ENCODE measurements around the gene ZNF789. TPM values are rescaled to one million over a fixed set of nuclear protein-coding genes. Genes with fewer than 3 reads are reported as not detected.

ZNF789 gene
- total and polyA plus RNA-seq, 2 of the 13 experiments (the other 11 are each of a cell fraction or from before 2014, with no cell fraction given), result 19.8 to 25.1 TPM

DNA sequence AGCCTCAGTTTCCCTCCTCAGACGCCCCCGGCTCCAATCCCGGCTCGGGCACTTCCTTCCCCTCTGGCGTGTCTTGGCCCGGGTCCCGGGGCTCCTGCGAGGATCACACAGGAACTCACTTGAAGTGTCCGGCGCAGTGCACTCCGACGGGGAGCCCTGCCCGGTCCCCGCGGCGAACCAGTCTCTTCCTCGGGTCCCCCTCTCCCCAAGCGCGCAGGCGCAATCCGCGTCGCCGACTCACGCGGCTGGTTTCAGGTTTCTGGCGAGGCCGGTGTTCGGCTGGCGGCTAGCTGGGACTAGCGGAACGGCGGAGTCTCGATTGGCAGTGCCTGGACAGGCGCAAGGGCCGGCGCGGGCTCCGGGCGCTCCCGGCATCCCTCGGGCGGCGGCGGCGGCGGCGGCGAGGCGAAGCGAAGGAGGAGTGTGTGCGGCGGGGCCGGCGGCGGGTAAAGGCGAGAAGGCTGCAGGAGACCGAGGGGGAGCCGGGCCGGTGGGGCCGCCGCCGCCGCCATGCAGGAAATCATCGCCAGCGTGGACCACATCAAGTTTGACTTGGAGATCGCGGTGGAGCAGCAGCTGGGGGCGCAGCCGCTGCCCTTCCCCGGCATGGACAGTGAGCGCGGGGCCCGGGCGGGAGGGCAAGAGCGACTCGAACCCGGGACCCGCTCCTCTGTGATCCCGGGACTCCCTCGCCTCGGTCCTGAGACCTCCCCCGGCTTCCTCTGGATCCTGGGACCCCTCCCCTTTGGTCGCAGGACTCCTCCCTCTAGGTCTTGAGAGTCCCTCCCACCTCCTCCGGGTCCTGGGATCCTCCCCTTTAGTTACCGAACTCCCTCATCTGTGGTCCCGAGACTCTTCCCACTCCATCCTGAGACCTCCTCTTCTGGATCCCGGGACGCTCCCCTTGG is 33.9 kb upstream of the ZNF789 start, which contains the start of the genes CPSF4 and PTCD1 (continued):
- TF ChIP-seq AKNA (CRISPR knock-in tag; IDR thresholded peaks at IDR 0.05; ENCODE audit: borderline replicate concordance) (no peak), ZNF451 (CRISPR knock-in tag; IDR thresholded peaks at IDR 0.05) (peak; percentile 87), PRDM15 (CRISPR knock-in tag; IDR thresholded peaks at IDR 0.05) (no peak), MBNL3 (CRISPR knock-in tag; conservative IDR thresholded peaks at IDR 0.05) (no peak), ZNF180 (CRISPR knock-in tag; IDR thresholded peaks at IDR 0.05; ENCODE audit: borderline replicate concordance, low read depth) (no peak), SNAPC5 (CRISPR knock-in tag; IDR thresholded peaks at IDR 0.05; ENCODE audit: borderline replicate concordance) (no peak)
- TF ChIP-seq, protein P1, sequence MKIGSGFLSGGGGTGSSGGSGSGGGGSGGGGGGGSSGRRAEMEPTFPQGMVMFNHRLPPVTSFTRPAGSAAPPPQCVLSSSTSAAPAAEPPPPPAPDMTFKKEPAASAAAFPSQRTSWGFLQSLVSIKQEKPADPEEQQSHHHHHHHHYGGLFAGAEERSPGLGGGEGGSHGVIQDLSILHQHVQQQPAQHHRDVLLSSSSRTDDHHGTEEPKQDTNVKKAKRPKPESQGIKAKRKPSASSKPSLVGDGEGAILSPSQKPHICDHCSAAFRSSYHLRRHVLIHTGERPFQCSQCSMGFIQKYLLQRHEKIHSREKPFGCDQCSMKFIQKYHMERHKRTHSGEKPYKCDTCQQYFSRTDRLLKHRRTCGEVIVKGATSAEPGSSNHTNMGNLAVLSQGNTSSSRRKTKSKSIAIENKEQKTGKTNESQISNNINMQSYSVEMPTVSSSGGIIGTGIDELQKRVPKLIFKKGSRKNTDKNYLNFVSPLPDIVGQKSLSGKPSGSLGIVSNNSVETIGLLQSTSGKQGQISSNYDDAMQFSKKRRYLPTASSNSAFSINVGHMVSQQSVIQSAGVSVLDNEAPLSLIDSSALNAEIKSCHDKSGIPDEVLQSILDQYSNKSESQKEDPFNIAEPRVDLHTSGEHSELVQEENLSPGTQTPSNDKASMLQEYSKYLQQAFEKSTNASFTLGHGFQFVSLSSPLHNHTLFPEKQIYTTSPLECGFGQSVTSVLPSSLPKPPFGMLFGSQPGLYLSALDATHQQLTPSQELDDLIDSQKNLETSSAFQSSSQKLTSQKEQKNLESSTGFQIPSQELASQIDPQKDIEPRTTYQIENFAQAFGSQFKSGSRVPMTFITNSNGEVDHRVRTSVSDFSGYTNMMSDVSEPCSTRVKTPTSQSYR (CRISPR knock-in tag; IDR thresholded peaks at IDR 0.05; ENCODE audit: borderline replicate concordance), result no peak
- TF ChIP-seq, protein P2, sequence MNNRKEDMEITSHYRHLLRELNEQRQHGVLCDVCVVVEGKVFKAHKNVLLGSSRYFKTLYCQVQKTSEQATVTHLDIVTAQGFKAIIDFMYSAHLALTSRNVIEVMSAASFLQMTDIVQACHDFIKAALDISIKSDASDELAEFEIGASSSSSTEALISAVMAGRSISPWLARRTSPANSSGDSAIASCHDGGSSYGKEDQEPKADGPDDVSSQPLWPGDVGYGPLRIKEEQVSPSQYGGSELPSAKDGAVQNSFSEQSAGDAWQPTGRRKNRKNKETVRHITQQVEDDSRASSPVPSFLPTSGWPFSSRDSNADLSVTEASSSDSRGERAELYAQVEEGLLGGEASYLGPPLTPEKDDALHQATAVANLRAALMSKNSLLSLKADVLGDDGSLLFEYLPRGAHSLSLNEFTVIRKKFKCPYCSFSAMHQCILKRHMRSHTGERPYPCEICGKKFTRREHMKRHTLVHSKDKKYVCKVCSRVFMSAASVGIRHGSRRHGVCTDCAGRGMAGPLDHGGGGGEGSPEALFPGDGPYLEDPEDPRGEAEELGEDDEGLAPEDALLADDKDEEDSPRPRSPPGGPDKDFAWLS (CRISPR knock-in tag; IDR thresholded peaks at IDR 0.05; ENCODE audit: borderline replicate concordance), result no peak
- TF ChIP-seq, protein P3, sequence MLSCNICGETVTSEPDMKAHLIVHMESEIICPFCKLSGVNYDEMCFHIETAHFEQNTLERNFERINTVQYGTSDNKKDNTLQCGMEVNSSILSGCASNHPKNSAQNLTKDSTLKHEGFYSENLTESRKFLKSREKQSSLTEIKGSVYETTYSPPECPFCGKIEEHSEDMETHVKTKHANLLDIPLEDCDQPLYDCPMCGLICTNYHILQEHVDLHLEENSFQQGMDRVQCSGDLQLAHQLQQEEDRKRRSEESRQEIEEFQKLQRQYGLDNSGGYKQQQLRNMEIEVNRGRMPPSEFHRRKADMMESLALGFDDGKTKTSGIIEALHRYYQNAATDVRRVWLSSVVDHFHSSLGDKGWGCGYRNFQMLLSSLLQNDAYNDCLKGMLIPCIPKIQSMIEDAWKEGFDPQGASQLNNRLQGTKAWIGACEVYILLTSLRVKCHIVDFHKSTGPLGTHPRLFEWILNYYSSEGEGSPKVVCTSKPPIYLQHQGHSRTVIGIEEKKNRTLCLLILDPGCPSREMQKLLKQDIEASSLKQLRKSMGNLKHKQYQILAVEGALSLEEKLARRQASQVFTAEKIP (CRISPR knock-in tag; IDR thresholded peaks at IDR 0.05; ENCODE audit: borderline replicate concordance), result no peak

Data from HepG2 (cell line).